ENCODE results near the gene SORD. TPM values are rescaled to one million over a fixed set of nuclear protein-coding genes. Genes with fewer than 3 reads are reported as not detected.
"Not testable (repeated sequence)": the region's sequence is repeated elsewhere in the genome, so short reads cannot be mapped to it uniquely, and the experiment has no call there.

Gene SORD
- 14.6 TPM for polyA plus RNA-seq (2012; ENCODE audit: low read depth, missing spikeins)

DNA sequence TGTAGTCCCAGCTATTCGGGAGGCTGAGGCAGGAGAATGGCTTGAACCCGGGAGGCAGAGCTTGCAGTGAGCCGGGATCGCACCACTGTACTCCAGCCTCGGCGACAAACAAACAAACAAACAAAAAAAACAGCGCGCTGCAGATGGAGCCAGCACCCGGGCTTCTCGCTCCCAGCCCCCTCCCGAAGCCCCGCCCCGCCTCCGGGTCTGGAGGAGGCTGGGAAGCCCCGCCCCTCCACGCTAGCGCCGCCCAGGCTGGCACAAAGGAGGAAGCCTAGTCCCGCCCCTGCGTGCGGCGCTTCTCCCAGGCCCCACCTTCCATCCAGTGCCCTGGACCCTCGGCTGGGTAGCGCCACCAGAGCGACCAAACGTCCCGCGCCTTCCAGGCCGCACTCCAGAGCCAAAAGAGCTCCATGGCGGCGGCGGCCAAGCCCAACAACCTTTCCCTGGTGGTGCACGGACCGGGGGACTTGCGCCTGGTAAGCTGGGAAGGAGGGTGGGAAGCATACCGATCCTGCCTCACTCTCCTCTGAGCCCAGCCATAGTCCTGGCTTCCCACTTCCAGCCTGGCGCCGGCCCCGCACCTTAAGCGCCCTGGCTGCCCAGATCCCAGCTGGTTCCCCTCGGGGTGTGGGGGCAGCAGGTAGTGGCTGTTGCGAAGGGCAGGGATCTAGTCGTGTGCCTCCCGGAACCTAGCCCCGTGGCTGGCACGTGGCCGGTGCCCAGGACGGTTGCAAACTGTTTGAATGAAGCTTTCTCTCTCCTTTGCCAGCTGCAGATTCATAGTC is at the start of gene SORD:
Gene SORD, plus strand, starts transcription at position 325 of the 788 bp plus-strand sequence. Its CDS starts 89 bp downstream, at position 414.
- FAIRE-seq (no peak), DNase-seq (ENCODE audit: insufficient read length, low spot score) (peak; percentile 95)
- no peak for TF ChIP-seq POLR2A (IDR thresholded peaks at IDR 0.05; ENCODE audit: low read depth, low read length)
- no peak for TF ChIP-seq POU2F2 (IDR thresholded peaks at IDR 0.05; ENCODE audit: low read depth, low read length)
- TF ChIP-seq PAX5 (IDR thresholded peaks at IDR 0.05; ENCODE audit: insufficient read depth, low read length, severe bottlenecking) = no peak
- TF ChIP-seq SPI1 (IDR thresholded peaks at IDR 0.05; ENCODE audit: low read depth, low read length) = no peak
- TF ChIP-seq POLR2AphosphoS5 (IDR thresholded peaks at IDR 0.05; ENCODE audit: low read depth, low read length) = no peak
- no peak for TF ChIP-seq TAF1 (IDR thresholded peaks at IDR 0.05; ENCODE audit: low read depth, low read length)

DNA sequence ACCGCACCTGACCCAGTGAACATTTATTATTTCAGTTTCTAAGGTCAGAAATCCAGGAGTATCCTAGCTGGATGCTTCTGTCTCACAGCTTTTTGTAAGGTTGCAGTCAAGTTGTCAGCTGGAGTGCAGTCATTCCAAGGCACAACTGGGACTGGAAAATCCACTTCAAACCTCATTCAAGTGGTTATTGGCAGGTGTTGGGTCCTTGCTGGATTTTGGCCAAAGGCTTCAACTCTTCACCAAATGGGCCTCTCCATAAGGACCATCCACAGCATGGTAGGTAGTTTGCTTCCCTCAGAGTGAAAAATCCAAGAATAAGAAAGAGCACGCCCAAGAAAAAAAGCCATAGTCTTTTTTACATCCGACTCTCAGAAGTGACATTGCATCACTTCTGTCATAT is 46.8 kb upstream of the SORD start:
- not testable (repeated sequence) for DNase-seq (ENCODE audit: insufficient read length, low spot score)
- FAIRE-seq = peak; percentile 67

DNA sequence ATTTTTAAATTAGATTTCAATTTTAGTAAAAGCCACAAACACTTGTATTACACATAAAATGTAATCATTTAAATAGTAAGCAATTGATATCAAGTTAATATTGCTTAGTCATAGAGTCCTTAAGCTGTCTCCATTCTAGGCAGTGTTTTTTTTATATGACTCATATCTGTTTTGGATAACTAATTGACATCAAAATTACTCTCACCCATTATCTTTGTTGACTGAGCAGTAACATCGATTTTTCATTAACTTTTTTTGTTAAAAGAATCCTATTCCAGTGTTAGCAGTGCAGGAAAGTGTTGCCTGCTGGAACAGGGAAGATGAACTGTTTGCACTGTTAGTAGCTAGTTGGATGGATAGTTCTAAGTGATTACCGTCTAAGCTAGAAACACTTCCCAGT is 45.2 kb upstream of the SORD start:
- FAIRE-seq; DNase-seq (ENCODE audit: insufficient read length, low spot score): not testable (repeated sequence)

DNA sequence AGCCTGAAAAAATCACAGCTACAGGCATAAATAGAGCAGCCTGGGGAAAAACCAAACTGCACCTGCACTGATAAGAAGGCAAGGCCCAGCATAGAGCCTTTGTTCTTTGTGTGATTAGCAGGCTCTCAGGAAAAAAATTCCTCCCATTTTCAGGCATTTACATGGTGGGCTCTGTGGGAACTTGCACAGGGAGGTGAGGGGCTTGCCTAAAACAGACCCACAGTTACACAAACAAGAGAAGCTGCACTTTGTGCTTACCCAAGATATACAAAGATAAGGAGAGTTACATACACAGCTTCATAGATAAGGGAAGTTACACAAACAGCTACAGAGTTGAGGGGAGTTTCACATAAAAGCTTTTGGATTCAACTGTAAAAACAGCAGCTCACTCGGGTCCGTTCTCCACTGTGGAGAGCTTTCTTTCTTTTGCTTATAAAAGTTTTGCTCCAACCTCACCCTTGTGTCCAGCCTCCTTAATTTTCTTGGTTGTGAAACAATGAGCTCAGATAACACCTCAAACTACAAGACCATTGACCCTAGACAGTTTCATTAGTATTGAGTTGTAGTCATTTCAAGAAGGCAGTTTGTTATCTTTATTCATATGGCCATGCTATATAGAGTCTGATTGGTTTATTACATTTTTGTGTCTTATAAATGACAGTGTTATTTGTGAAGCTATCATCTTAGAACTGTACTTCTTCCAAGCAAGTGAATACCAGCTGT is 43.2 kb upstream of the SORD start:
- peak; percentile 76 for FAIRE-seq
- DNase-seq (ENCODE audit: insufficient read length, low spot score) = not testable (repeated sequence)

DNA sequence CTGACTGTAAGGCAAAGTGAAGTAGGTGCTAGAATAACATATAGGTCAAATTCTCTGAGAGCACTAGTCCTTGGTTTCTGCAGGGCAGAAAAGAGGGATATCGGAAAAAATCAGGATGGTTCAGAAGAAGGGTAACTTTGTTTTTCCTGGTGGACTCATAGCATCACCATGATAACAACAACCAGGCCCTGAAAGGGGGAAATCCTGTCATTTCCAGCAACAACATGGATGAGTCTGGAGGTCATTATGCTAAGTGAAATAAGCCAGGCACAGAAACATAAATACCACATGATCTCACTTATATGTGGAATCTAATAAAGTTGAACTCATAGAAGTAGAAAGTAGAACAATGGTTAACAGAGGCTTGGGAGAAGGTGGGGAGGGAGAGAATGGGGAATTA is 38.9 kb upstream of the SORD start:
- not testable (repeated sequence) for FAIRE-seq; DNase-seq (ENCODE audit: insufficient read length, low spot score)

DNA sequence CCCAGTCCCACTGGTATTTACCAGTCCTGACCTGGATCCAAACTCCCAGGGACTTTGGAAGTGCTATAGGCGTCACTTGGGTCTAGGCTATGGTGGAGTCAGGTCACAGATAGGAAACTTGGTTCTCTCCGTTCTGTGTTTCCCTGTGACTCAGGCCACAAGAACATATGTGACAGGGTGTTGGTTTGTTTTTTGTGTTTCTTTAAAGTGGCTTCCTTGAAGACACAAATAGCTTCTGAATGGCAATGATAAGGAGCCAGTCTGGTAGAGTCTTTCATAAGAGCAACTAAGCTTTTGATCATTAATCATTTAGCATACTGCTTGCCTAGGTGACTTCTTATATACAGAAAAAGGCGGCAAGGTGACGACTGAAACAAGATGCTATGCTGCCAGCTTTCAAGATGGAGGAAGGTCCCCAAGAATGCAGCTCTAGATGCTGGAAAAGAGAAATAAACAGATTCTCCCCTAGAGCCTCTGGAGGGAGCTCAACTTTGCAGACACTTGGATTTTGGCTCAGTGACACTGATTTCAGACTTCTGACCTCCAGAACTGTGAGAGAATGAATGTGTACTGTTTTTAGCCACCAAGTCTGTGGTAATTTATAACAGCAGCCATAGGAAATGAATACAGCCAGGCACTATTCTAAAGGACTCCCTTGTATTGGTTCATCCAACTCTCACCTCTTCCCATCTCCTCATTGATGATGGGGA is 36.5 kb upstream of the SORD start:
- DNase-seq (ENCODE audit: insufficient read length, low spot score); FAIRE-seq: not testable (repeated sequence)

DNA sequence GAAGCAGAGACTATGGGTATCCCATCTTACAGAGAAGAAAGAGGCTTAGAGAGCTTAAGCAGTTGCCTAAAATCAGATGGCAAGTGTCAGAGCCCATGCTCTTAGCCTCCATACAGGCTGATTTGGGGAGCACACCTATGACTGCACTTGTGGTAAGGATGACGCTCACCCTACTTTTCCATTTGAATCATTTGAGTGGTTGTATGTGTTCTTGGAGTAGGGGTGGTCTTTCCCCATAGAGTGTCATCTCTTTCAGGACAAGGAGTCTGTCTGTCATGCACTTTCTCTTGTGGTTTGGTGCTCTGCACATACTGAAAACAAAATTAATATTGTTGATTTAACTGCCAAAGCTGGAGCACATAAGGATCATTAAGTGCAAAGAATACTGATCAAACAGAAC is 35.3 kb upstream of the SORD start:
- peak; percentile 78 for FAIRE-seq
- DNase-seq (ENCODE audit: insufficient read length, low spot score) = not testable (repeated sequence)

DNA sequence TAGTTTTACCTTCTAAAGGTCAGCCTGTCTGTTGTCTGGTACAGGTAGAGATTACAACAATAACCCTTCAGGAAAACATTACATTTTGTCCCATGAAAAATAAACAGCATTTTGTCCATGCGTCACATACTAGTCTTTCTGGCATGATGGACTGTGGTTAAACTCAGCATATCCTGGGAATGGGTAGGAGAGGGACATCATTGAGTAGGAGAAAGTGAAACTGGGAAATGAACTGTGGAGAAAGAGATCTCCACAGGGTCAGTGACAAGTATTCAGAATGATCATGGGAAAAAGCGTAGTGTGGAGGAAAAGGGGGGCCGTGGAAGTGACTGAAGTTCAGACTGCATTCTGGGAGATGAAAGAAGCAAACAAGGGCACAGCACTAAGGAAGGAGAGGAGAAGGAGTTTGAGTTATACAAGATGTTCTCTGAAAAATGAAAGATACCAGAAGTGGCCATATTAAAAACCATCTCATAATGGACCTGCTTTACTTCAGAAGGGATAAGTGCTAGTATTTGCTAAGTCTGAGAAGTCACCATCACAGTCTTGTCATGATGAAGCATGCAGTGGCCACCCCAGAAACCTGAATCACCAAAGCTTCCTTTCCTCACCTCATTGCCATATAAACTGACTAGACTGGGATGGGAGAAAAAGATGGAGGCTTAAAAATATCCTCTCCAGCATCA is 34.7 kb upstream of the SORD start:
- DNase-seq (ENCODE audit: insufficient read length, low spot score); FAIRE-seq: not testable (repeated sequence)

DNA sequence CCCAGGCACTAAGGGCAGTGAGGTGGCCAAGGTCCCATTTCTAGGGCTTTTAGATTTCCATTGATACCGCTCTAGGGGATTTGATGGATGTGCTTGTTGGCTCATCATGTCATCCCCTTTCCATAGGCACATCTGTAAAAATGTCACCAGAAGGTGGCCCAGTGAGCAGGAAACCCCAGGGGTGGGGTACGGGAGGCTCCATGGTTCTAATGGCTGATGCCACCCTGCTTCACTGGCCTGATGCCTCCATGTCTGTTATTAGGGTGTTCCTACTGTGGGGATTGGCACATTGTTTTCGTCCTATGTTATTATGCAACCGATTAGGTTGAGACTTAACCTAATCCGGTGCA is 34.1 kb upstream of the SORD start:
- not testable (repeated sequence) for DNase-seq (ENCODE audit: insufficient read length, low spot score)
- peak; percentile 78 for FAIRE-seq

DNA sequence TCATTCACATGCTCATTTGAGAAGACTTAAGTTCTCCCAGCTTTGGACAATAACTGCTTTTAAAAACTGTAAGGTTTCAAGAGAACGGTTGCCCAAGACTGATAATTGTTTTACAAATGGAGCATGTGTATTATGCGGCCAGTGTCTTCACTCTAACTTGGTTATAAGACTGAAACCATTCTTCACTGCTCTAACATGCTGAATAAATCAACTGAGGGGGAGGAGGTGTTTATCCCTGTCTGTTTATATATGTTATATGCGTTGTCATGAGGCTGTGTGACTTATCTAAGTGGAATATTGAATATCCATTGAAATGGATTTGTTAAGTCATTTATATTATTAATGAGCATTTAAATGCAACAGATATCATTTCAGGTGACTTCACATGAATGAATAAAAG is 25.4 kb upstream of the SORD start:
- FAIRE-seq; DNase-seq (ENCODE audit: insufficient read length, low spot score): not testable (repeated sequence)

DNA sequence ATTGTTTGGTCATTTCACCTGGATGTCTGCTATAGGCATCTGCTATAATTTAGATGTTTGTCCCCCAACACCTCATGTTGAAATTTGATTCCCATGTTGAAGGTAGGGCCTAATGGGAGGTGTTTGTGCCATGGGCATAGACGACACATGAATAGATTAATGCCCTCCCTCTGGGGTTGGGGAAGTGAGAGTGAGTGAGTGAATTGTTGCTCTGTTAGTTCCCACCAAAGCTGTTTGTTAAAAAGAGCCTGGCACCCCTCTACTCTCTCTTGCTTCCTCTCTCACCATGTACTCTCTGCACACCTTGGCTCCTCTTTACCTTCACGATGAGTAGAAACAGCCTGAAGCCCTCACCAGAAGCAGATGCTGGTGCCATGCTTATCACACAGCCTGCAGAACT is 23.9 kb upstream of the SORD start:
- DNase-seq (ENCODE audit: insufficient read length, low spot score) = no peak
- no peak for FAIRE-seq
- TF ChIP-seq POU2F2 (IDR thresholded peaks at IDR 0.05; ENCODE audit: low read depth, low read length) = no peak
- TF ChIP-seq SPI1 (IDR thresholded peaks at IDR 0.05; ENCODE audit: low read depth, low read length) = no peak
- no peak for TF ChIP-seq PAX5 (IDR thresholded peaks at IDR 0.05; ENCODE audit: insufficient read depth, low read length, severe bottlenecking)
- TF ChIP-seq POLR2A (IDR thresholded peaks at IDR 0.05; ENCODE audit: low read depth, low read length) = no peak
- no peak for TF ChIP-seq POLR2AphosphoS5 (IDR thresholded peaks at IDR 0.05; ENCODE audit: low read depth, low read length)
- no peak for TF ChIP-seq TAF1 (IDR thresholded peaks at IDR 0.05; ENCODE audit: low read depth, low read length)

DNA sequence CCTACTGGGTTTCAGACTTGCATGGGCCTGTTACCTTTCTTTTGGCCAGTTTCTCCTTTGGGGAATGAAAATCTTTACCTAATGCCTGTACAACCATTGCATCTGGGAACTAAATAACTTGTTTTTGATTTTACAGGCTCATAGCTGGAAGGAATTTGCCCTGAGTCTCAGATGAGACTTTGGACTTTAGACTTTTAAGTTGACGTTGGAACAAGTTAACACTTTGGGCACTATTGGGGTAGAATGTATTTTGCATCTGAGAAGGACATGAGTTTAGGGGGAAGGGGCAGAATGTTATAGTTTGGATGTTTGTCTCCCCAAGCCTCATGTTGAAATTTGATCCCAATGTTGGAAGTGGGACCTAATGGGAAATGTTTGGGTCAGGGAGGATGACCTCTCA is 21.8 kb upstream of the SORD start:
- FAIRE-seq; DNase-seq (ENCODE audit: insufficient read length, low spot score): not testable (repeated sequence)

Data from GM12891 (cell line).